CD14-positive monocyte (primary cell): ENCODE measurements around the gene TMEM94. TPM values are rescaled to one million over a fixed set of nuclear protein-coding genes. Genes with fewer than 3 reads are reported as not detected.

Source experiments
- DNase-seq, 3 donors: peaks; one replicate each; pipeline ENCODE4 v3.0.0-alpha.2; 2011 to 2022
- H2AFZ ChIP-seq: 2 replicates; pipeline ENCODE4 v1.6.0; 2012; ENCODE audit warnings: mild to moderate bottlenecking, low read depth, low read length, inconsistent platforms; ENCODE audit not compliant: insufficient read depth, poor library complexity, severe bottlenecking
- H3K27ac ChIP-seq, 2 donors: 1 replicate in 1 of 2; 2 replicates in 1 of 2; pipeline ENCODE4 v1.5.1; 2012 to 2013; ENCODE audit warnings: low read length in 2 of 2, control low read depth in 1 of 2, inconsistent platforms in 1 of 2, low read depth in 1 of 2, mild to moderate bottlenecking in 1 of 2
- H3K27me3 ChIP-seq, 2 donors: one replicate each; pipeline versions ENCODE4 v1.6.0 to v1.6.1; 2011 to 2013; ENCODE audit warnings: low read length in 2 of 2; ENCODE audit not compliant: control insufficient read depth in 2 of 2, insufficient read depth in 2 of 2
- H3K36me3 ChIP-seq, 2 donors: replicated peaks in 1 of 2; 1 replicate in 1 of 2; 2 replicates in 1 of 2; pipeline versions ENCODE4 v1.5.1 to v1.6.1; 2012 to 2013; ENCODE audit warnings: low read length in 2 of 2, control low read depth in 1 of 2, inconsistent platforms in 1 of 2, mild to moderate bottlenecking in 1 of 2; ENCODE audit not compliant: insufficient read depth in 2 of 2, control insufficient read depth in 1 of 2
- H3K4me1 ChIP-seq, 2 donors: 1 replicate in 1 of 2; 2 replicates in 1 of 2; pipeline versions ENCODE4 v1.5.1 to v1.6.1; 2012 to 2013; ENCODE audit warnings: low read length in 2 of 2, control low read depth in 1 of 2, inconsistent platforms in 1 of 2, mild to moderate bottlenecking in 1 of 2, moderate library complexity in 1 of 2; ENCODE audit not compliant: insufficient read depth in 2 of 2, control insufficient read depth in 1 of 2
- H3K4me2 ChIP-seq: replicated peaks from 2 replicates; pipeline ENCODE3; 2012; ENCODE audit warnings: low read length, moderate library complexity, mild to moderate bottlenecking; ENCODE audit not compliant: poor library complexity, severe bottlenecking; ENCODE audit errors: extremely low read depth
- H3K4me3 ChIP-seq, 3 experiments: fragments of 200-600 bp in 1 of 3; sonication (generic) in 1 of 3; replicated peaks in 1 of 3; 1 replicate in 2 of 3; 2 replicates in 1 of 3; pipeline ENCODE4 v1.5.1; 2011 to 2013; ENCODE audit warnings: low read length in 3 of 3, mild to moderate bottlenecking in 3 of 3, control low read depth in 2 of 3, low read depth in 2 of 3, inconsistent platforms in 1 of 3, moderate library complexity in 1 of 3
- H3K79me2 ChIP-seq: 2 replicates; pipeline ENCODE4 v1.6.0; 2012; ENCODE audit warnings: mild to moderate bottlenecking, control low read depth, inconsistent platforms, low read length, moderate library complexity; ENCODE audit not compliant: insufficient read depth
- H3K9ac ChIP-seq: 2 replicates; pipeline ENCODE4 v1.6.0; 2017; ENCODE audit warnings: low read length, mild to moderate bottlenecking; ENCODE audit not compliant: insufficient read depth, poor library complexity, severe bottlenecking
- H3K9me3 ChIP-seq, 2 donors: replicated peaks in 1 of 2; 1 replicate in 1 of 2; 2 replicates in 1 of 2; pipeline versions ENCODE4 v1.5.1 to v1.6.1; 2012 to 2013; ENCODE audit warnings: low read length in 2 of 2, control low read depth in 1 of 2; ENCODE audit not compliant: control insufficient read depth in 1 of 2, insufficient read depth in 1 of 2
- H4K20me1 ChIP-seq: 2 replicates; pipeline ENCODE4 v1.6.0; 2012; ENCODE audit warnings: mild to moderate bottlenecking, low read length, control low read depth, moderate library complexity; ENCODE audit not compliant: insufficient read depth
- H3K27ac Mint-ChIP-seq, 7 donors: one replicate each; pipeline ENCODE4 v1.8.0; 2020; ENCODE audit warnings: mild to moderate bottlenecking in 7 of 7, mixed read lengths in 7 of 7, moderate library complexity in 6 of 7, inconsistent platforms in 2 of 7
- H3K27me3 Mint-ChIP-seq, 3 donors: one replicate each; pipeline ENCODE4 v1.8.0; 2021 to 2022; ENCODE audit warnings: low read depth in 3 of 3, mild to moderate bottlenecking in 3 of 3, mixed read lengths in 3 of 3, moderate library complexity in 3 of 3, inconsistent platforms in 1 of 3
- H3K36me3 Mint-ChIP-seq, 2 donors: one replicate each; pipeline ENCODE4 v1.8.0; 2020; ENCODE audit warnings: mixed read lengths in 2 of 2, inconsistent platforms in 1 of 2, mild to moderate bottlenecking in 1 of 2
- H3K4me1 Mint-ChIP-seq: one replicate; pipeline ENCODE4 v1.8.0; 2020; ENCODE audit warnings: mild to moderate bottlenecking, mixed read lengths
- H3K4me3 Mint-ChIP-seq, 2 donors: one replicate each; pipeline ENCODE4 v1.8.0; 2020; ENCODE audit warnings: mild to moderate bottlenecking in 2 of 2, mixed read lengths in 2 of 2, moderate library complexity in 1 of 2
- H3K9me3 Mint-ChIP-seq, 7 donors: one replicate each; pipeline ENCODE4 v1.8.0; 2020 to 2022; ENCODE audit warnings: mixed read lengths in 7 of 7, mild to moderate bottlenecking in 6 of 7, moderate library complexity in 6 of 7, inconsistent platforms in 2 of 7
- WGBS: methylation state at CpG from one replicate; pipeline ENCODE4 v1.1.5; 2013; ENCODE audit warnings: missing lambda C conversion rate; ENCODE audit not compliant: insufficient coverage; 5-methylcytosine and 5-hydroxymethylcytosine counted together
- intact Hi-C, 2 donors: fragments of 100-400 bp; cut with micrococcal nuclease; formaldehyde crosslinking; loops; one replicate each; pipeline versions ENCODE4 v1.15.0 to v1.15.1; 2023
- polyA plus RNA-seq, 3 donors: library from polyadenylated mRNA; depleted of rRNA in 1 of 3; unstranded in 2 of 3; stranded (reverse) in 1 of 3; fragments of 300-500 nt in 2 of 3; fragments of >200 nt in 1 of 3; fragmentation: Illumina TruSeq in 2 of 3; gene quantifications; 1 replicate in 2 of 3; 2 replicates in 1 of 3; pipeline ENCODE4 v1.2.3, GENCODE V29; 2012 to 2021
- TF ChIP-seq, protein P1 (sequence below): fragments of 200-600 bp; IDR thresholded peaks from one replicate; pipeline ENCODE4 v1.8.0; 2022; ENCODE audit warnings: antibody characterized with exemption, mild to moderate bottlenecking

Gene TMEM94
- polyA plus RNA-seq, 3 donors = 7.2 to 129 (median 8.4) TPM

DNA sequence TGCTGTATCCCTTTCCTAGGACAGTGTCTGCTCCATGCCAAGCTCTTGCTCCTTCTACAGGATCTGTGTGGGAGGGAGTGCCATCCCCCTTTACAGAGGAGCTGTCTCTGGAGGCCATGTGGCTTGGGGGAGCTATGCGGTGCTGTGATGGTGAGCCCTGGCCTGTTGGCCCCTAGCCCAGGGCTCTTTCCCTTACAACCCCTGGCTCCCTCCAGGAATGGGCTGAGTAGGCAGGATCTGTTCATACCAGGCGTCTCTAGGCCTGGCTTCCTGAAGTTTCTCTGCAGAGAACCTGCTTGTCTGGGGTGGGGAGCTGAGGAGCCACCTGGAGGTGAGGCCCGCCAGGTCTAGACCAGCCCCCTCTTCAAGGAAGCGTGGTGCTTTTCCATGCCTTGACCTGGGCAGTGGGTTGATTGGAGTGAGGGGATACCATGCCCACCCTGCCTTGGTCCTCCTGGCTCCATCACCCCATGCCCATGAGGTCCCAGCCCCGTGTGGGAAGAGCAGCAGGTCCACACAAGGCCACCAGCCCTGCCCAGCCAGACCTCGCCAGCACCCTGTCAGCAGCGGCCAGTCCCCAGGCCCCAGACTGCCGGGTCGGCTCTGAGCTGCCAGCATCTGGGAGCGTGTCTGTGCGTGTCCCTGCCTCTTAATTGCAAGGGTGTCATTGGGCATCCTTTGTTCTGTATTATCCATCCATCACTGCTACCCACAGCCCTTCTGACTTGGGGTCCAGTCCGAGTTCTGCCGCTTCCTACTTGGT is 83.7 kb downstream of the TMEM94 start:
- Mint-ChIP-seq H3K36me3 (no peaks in the 10 kb centered on the region), H3K9me3 (peaks cover 0 to 2% (median 0%) of the 10 kb centered on the region in 7 donors), H3K4me1 (peaks cover 6% of the 10 kb centered on the region), H3K27ac (no peak overlapping the region), H3K27me3 (peaks cover under 1 to 11% (median 4%) of the 10 kb centered on the region in 3 donors), H3K4me3 (no peak overlapping the region)
- H3K79me2 ChIP-seq = no peaks in the 10 kb centered on the region
- no peak overlapping the region for H3K9ac ChIP-seq
- no peak overlapping the region for H3K4me2 ChIP-seq
- intact Hi-C loops = no loop called here
- H3K4me3 ChIP-seq = no peak overlapping the region
- no peaks in the 10 kb centered on the region for H3K9me3 ChIP-seq
- DNase-seq = no peak
- 92% methylated on average over 7 of the region's 13 CpGs for WGBS
- no peaks in the 10 kb centered on the region for H3K27me3 ChIP-seq
- no peaks in the 10 kb centered on the region for H4K20me1 ChIP-seq
- no peak overlapping the region for H2AFZ ChIP-seq
- no peak overlapping the region for H3K27ac ChIP-seq
- H3K36me3 ChIP-seq = no peaks in the 10 kb centered on the region
- TF ChIP-seq, protein P1, sequence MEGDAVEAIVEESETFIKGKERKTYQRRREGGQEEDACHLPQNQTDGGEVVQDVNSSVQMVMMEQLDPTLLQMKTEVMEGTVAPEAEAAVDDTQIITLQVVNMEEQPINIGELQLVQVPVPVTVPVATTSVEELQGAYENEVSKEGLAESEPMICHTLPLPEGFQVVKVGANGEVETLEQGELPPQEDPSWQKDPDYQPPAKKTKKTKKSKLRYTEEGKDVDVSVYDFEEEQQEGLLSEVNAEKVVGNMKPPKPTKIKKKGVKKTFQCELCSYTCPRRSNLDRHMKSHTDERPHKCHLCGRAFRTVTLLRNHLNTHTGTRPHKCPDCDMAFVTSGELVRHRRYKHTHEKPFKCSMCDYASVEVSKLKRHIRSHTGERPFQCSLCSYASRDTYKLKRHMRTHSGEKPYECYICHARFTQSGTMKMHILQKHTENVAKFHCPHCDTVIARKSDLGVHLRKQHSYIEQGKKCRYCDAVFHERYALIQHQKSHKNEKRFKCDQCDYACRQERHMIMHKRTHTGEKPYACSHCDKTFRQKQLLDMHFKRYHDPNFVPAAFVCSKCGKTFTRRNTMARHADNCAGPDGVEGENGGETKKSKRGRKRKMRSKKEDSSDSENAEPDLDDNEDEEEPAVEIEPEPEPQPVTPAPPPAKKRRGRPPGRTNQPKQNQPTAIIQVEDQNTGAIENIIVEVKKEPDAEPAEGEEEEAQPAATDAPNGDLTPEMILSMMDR = no peak
- H3K4me1 ChIP-seq = peaks cover 0 to 5% of the 10 kb centered on the region in 2 donors

DNA sequence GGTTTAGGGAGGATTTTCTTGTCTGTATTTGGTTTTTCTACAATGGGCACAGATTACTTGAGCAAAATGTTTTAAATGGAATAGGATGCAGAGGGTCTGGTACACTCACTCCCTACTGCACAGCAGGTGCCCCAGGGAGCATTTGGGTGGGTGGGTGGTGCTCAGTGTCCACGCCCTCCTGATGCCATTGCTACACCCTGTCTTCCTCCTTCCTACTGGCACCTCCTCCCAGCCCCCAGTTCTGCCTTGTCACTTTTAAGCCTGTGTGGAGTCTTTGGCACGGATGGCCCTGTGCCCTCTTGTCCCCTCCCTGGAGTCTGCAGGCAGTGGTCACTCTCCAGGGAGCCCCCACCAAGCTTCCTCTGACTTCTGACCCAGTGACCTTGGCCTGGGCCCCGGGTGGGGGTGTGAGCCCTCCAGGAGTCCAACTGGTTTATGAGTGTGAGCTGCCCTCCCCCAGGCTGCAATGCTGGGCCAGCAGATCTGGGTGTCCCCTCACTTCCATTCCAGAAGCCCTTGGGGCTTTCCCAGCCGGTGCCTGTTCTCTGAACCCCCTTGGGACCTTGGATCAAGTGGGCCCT is 84.6 kb downstream of the TMEM94 start:
- H3K4me1 ChIP-seq = peaks cover 0 to 5% of the 10 kb centered on the region in 2 donors
- TF ChIP-seq, protein P1 = no peak
- Mint-ChIP-seq H3K4me3 (no peak overlapping the region), H3K36me3 (no peaks in the 10 kb centered on the region), H3K27ac (no peak overlapping the region), H3K27me3 (peaks cover 0 to 7% (median 4%) of the 10 kb centered on the region in 3 donors), H3K4me1 (peaks cover 6% of the 10 kb centered on the region), H3K9me3 (peaks cover 0 to 2% (median 0%) of the 10 kb centered on the region in 7 donors)
- H3K27ac ChIP-seq = no peak overlapping the region
- no peaks in the 10 kb centered on the region for H3K27me3 ChIP-seq
- H2AFZ ChIP-seq = no peak overlapping the region
- WGBS = 92% methylated on average over 2 of the region's 4 CpGs
- intact Hi-C loops = no loop called here
- no peak overlapping the region for H3K4me2 ChIP-seq
- H3K36me3 ChIP-seq = no peaks in the 10 kb centered on the region
- H4K20me1 ChIP-seq = no peaks in the 10 kb centered on the region
- no peaks in the 10 kb centered on the region for H3K79me2 ChIP-seq
- DNase-seq = no peak
- H3K9ac ChIP-seq = no peak overlapping the region
- H3K9me3 ChIP-seq = no peaks in the 10 kb centered on the region
- H3K4me3 ChIP-seq = no peak overlapping the region
